Superior temporal gyrus (tissue), 1 donor: ENCODE measurements around the gene CYS1.
"Not testable (repeated sequence)": the region's sequence is repeated elsewhere in the genome, so short reads cannot be mapped to it uniquely, and the experiment has no call there.

Experiments used
- DNase-seq: peaks from one replicate; pipeline ENCODE4 v3.0.0-alpha.2; 2016; ENCODE audit errors: extremely low spot score

The CYS1 gene

GRCh38 chr2:10012963-10013461, 67.2 kb downstream of the CYS1 start:
- no peak for DNase-seq

GRCh38 chr2:10012366-10012962, 67.7 kb downstream of the CYS1 start:
- not testable (repeated sequence) for DNase-seq

- DNase-seq: not testable (repeated sequence)
Measured at GRCh38 chr2:10011606-10012325, 68.4 kb downstream of the CYS1 start.

- DNase-seq: not testable (repeated sequence)
Measured at GRCh38 chr2:10010861-10011605, 69.2 kb downstream of the CYS1 start.

- DNase-seq: no peak
Measured at GRCh38 chr2:10009811-10010781, 70.1 kb downstream of the CYS1 start.

- no peak for DNase-seq
Measured at GRCh38 chr2:10009271-10009810, 70.9 kb downstream of the CYS1 start.

GRCh38 chr2:10008809-10009176, 71.4 kb downstream of the CYS1 start:
- no peak for DNase-seq

- DNase-seq: no peak
Measured at GRCh38 chr2:10007921-10008808, 72.0 kb downstream of the CYS1 start.

- DNase-seq: no peak
Measured at GRCh38 chr2:10007435-10007834, 72.8 kb downstream of the CYS1 start.
